Mesenchymal stem cell (in vitro differentiated cells and primary cell): ENCODE measurements around the gene FGFR1OP2.
A peak's percentile ranks its signal among the peaks of the same experiment; 100 is the strongest.

Source experiments
- DNase-seq: peaks from one replicate; pipeline ENCODE4 v3.0.0-alpha.2; 2013
- H2AFZ ChIP-seq: one replicate; pipeline ENCODE4 v1.6.1; 2013; ENCODE audit warnings: low read depth, mild to moderate bottlenecking, control low read depth, inconsistent platforms, low read length, moderate library complexity
- H2AK5ac ChIP-seq: 2 replicates; pipeline ENCODE4 v1.6.1; 2013; ENCODE audit warnings: low read length, moderate library complexity, mild to moderate bottlenecking, inconsistent platforms; ENCODE audit not compliant: severe bottlenecking
- H2BK120ac ChIP-seq: one replicate; pipeline ENCODE4 v1.6.1; 2013; ENCODE audit warnings: low read depth, mild to moderate bottlenecking, inconsistent platforms, low read length, moderate library complexity
- H2BK12ac ChIP-seq, 2 experiments: one replicate each; pipeline ENCODE4 v1.6.1; 2013; ENCODE audit warnings: inconsistent platforms in 2 of 2, low read length in 2 of 2, mild to moderate bottlenecking in 2 of 2, moderate library complexity in 2 of 2, control low read depth in 1 of 2
- H2BK15ac ChIP-seq: one replicate; pipeline ENCODE4 v1.6.1; 2013; ENCODE audit warnings: mild to moderate bottlenecking, low read depth, inconsistent platforms; ENCODE audit not compliant: poor library complexity, severe bottlenecking
- H2BK5ac ChIP-seq: 2 replicates; pipeline ENCODE4 v1.6.1; 2013; ENCODE audit warnings: low read depth, mild to moderate bottlenecking, low read length, control low read depth, inconsistent platforms; ENCODE audit not compliant: poor library complexity, severe bottlenecking
- H3K14ac ChIP-seq, 2 experiments: one replicate each; pipeline ENCODE4 v1.6.1; 2013; ENCODE audit warnings: inconsistent platforms in 2 of 2, low read length in 2 of 2, control low read depth in 1 of 2, mild to moderate bottlenecking in 1 of 2, moderate library complexity in 1 of 2
- H3K18ac ChIP-seq, 2 experiments: one replicate each; pipeline ENCODE4 v1.6.1; 2013; ENCODE audit warnings: inconsistent platforms in 2 of 2, low read length in 2 of 2, control low read depth in 1 of 2, low read depth in 1 of 2, mild to moderate bottlenecking in 1 of 2
- H3K23ac ChIP-seq, 2 experiments: one replicate each; pipeline ENCODE4 v1.6.1; 2013; ENCODE audit warnings: inconsistent platforms in 2 of 2, low read length in 2 of 2, mild to moderate bottlenecking in 2 of 2, moderate library complexity in 2 of 2, control low read depth in 1 of 2
- H3K27ac ChIP-seq: 2 replicates; pipeline ENCODE4 v1.5.1; 2013; ENCODE audit warnings: mild to moderate bottlenecking, moderate library complexity, low read length, control low read depth, inconsistent platforms; ENCODE audit not compliant: poor library complexity, severe bottlenecking
- H3K27me3 ChIP-seq, 2 experiments: 2 replicates each; pipeline versions ENCODE4 v1.6.1 to v1.7.0; 2013; ENCODE audit warnings: low read length in 2 of 2, mild to moderate bottlenecking in 2 of 2, moderate library complexity in 2 of 2, control low read depth in 1 of 2, inconsistent platforms in 1 of 2; ENCODE audit not compliant: control insufficient read depth in 1 of 2, insufficient read depth in 1 of 2
- H3K36me3 ChIP-seq, 2 experiments: 2 replicates each; pipeline versions ENCODE4 v1.6.1 to v1.7.0; 2013; ENCODE audit warnings: low read length in 2 of 2, control low read depth in 1 of 2, inconsistent platforms in 1 of 2, low read depth in 1 of 2, mild to moderate bottlenecking in 1 of 2; ENCODE audit not compliant: insufficient read depth in 2 of 2, control insufficient read depth in 1 of 2
- H3K4ac ChIP-seq, 2 experiments: one replicate each; pipeline ENCODE4 v1.6.1; 2013; ENCODE audit warnings: inconsistent platforms in 2 of 2, low read length in 2 of 2, mild to moderate bottlenecking in 2 of 2, moderate library complexity in 2 of 2, control low read depth in 1 of 2, low read depth in 1 of 2
- H3K4me1 ChIP-seq: 2 replicates; pipeline ENCODE4 v1.6.1; 2013; ENCODE audit warnings: low read depth, low read length, control low read depth; ENCODE audit not compliant: control insufficient read depth, insufficient read depth
- H3K4me2 ChIP-seq: 2 replicates; pipeline ENCODE4 v1.6.1; 2013; ENCODE audit warnings: low read length, mild to moderate bottlenecking, inconsistent platforms; ENCODE audit not compliant: poor library complexity, severe bottlenecking
- H3K4me3 ChIP-seq, 2 experiments: 2 replicates each; pipeline versions ENCODE4 v1.5.1 to v1.7.0; 2013; ENCODE audit warnings: low read length in 2 of 2, mild to moderate bottlenecking in 2 of 2, control low read depth in 1 of 2, low read depth in 1 of 2; ENCODE audit not compliant: insufficient read depth in 1 of 2
- H3K79me1 ChIP-seq: replicated peaks from 2 replicates; pipeline ENCODE4 v1.6.1; 2013; ENCODE audit warnings: mild to moderate bottlenecking, control low read depth, low read length, inconsistent platforms; ENCODE audit not compliant: poor library complexity, severe bottlenecking
- H3K9ac ChIP-seq: 2 replicates; pipeline ENCODE4 v1.7.0; 2013; ENCODE audit warnings: mild to moderate bottlenecking, low read length, moderate library complexity
- H3K9me3 ChIP-seq: 2 replicates; pipeline ENCODE4 v1.7.0; 2013; ENCODE audit warnings: mild to moderate bottlenecking, low read length; ENCODE audit not compliant: control insufficient read depth
- H4K8ac ChIP-seq: one replicate; pipeline ENCODE4 v1.6.1; 2013; ENCODE audit warnings: inconsistent platforms, mild to moderate bottlenecking, low read length, moderate library complexity
- H4K91ac ChIP-seq: one replicate; pipeline ENCODE4 v1.6.1; 2013; ENCODE audit warnings: mild to moderate bottlenecking, low read length, inconsistent platforms
- WGBS: methylation state at CpG from one replicate; pipeline ENCODE4 v1.1.7; 2013; ENCODE audit warnings: mixed read lengths; 5-methylcytosine and 5-hydroxymethylcytosine counted together

FGFR1OP2 gene

DNA sequence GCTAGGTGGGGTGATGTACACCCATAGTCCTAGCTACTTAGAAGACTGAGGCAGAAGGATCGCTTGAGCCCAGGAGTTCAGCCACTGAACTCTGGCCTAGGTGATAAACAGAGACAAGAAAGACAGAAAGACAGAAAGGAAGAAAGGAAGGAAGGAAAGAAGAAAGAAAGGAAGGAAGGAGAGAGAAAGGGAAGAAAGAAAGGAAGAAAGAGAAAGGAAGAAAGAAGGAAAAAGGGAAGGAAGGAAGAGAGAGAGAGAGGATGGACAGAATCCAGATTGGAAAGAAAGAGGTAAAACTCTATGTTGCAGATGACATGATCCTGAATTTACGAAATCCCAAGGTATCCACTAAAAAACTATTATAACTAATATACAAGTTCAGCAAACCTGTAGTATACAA, 8.7 kb upstream of the FGFR1OP2 start:
- Histone ChIP-seq H2BK5ac (peak overlapping the region; percentile 19), H3K4ac (no peak overlapping the region), H3K23ac (no peak overlapping the region), H3K79me1 (peaks cover 25% of the 10 kb centered on the region), H2AFZ (no peak overlapping the region), H3K4me1 (peaks cover 1% of the 10 kb centered on the region), H3K9me3 (no peaks in the 10 kb centered on the region), H4K91ac (no peak overlapping the region), H2BK12ac (no peak overlapping the region), H2AK5ac (no peak overlapping the region), H2BK120ac (no peak overlapping the region), H3K9ac (no peak overlapping the region), H3K27ac (no peak overlapping the region), H4K8ac (no peak overlapping the region), H3K4me2 (no peak overlapping the region), H3K18ac (no peak overlapping the region), H3K36me3 (peaks cover 8 to 69% of the 10 kb centered on the region in 2 experiments), H3K4me3 (no peak overlapping the region), H3K27me3 (no peaks in the 10 kb centered on the region), H2BK15ac (no peak overlapping the region), H3K14ac (no peak overlapping the region)
- WGBS: 97% methylated on average over 1 of the region's 2 CpGs
- DNase-seq: no peak

DNA sequence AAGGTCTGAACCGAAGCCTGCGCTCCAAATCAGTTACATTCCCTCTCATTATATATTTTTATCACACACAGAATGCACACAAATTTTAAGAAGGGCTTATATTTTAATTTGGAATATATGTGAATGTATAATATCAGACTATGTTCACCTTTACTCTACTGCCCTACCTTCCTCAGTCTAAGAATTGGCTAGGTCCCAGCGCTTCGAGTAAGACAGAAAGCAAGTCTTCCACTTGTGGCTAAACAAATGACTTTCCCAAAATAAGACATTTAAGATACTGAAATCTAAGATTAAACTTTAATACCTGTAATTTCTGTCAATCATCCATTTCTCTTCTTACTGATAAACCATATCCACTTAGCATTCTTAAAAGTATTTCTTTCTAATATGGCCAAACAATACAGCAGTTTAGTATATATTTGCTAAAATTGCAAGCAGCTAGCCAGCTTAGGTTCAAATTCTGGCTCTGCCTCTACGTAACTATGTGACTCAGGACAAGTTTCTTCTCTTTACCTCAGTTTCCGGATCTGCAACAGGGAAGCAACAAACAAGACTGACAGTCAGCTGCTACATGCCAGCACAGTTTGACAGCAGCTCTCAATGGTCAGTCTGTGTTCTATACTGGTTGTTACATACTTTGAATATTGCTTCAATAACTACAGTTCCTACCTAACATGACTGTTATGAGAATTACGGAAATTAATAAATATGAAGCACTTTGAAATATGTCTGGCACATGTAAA, 2.5 kb upstream of the FGFR1OP2 start:
- H2BK120ac ChIP-seq: no peak overlapping the region

DNA sequence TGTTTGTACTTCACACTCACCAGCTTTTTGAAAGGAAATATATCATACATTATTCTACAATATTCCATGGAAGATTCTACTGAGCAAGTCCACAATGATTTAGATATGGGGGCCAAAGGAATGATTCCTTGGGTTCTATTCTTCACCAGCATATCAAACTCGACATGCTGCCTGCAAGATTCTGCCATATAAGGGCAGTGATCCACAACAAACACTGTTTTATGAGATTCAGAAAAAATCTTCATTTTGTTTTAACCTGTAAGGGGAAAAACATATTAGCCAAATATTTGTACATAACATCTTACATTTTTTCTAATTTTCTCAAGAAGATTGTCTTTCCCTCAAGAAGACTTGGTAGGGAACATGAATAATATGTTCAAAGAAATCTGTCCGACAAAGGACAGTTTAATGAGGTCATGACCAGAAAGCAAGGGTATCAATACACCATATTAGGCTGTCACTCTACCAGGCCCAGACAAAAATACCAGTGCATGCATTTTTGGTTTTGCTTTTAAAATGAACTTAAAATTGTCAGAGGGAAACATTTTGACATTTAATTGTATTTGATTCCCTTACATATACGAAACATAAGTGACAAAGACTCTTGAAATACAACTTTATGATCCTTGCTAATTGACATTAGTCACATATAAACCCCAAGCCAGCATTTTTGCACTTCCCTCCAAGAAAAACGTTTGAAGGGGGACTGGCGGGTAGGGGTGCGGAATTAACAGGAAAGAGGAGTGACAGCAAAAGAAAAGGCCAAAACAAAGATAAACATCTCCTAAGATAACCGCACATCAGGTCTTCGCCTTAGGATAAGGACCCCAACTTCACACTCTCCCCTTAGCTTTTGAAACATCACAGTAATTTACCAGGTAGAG, 1.5 kb upstream of the FGFR1OP2 start:
- Histone ChIP-seq H2AFZ (no peak overlapping the region), H3K79me1 (peaks cover 15% of the 10 kb centered on the region), H3K9ac (peak overlapping the region; percentile 98), H4K8ac (no peak overlapping the region), H3K14ac (no peak overlapping the region), H3K4me3 (peak overlapping the region in 1 of 2 experiments; percentile 93), H2BK12ac (no peak overlapping the region), H3K9me3 (no peaks in the 10 kb centered on the region), H3K27ac (no peak overlapping the region), H3K27me3 (no peaks in the 10 kb centered on the region), H2BK15ac (no peak overlapping the region), H4K91ac (no peak overlapping the region), H2BK5ac (no peak overlapping the region), H3K23ac (no peak overlapping the region), H3K18ac (no peak overlapping the region), H2BK120ac (no peak overlapping the region), H3K4ac (no peak overlapping the region), H3K4me1 (no peaks in the 10 kb centered on the region), H2AK5ac (no peak overlapping the region), H3K4me2 (peak overlapping the region; percentile 93), H3K36me3 (peaks cover 0 to 11% of the 10 kb centered on the region in 2 experiments)
- 23% methylated on average over 5 of the region's 8 CpGs for WGBS
- DNase-seq: peak; percentile 13

More for the DNA sequence above, 2.5 kb upstream of the FGFR1OP2 start:
- Histone ChIP-seq H3K4me1 (no peaks in the 10 kb centered on the region), H3K14ac (no peak overlapping the region), H2BK15ac (no peak overlapping the region), H4K91ac (no peak overlapping the region), H3K23ac (no peak overlapping the region), H2BK12ac (no peak overlapping the region), H3K27me3 (no peaks in the 10 kb centered on the region), H3K18ac (no peak overlapping the region), H4K8ac (no peak overlapping the region), H2AK5ac (no peak overlapping the region), H3K9me3 (no peaks in the 10 kb centered on the region), H2BK5ac (no peak overlapping the region), H3K9ac (peak overlapping the region; percentile 98), H3K79me1 (peaks cover 17% of the 10 kb centered on the region), H3K36me3 (peaks cover 0 to 14% of the 10 kb centered on the region in 2 experiments), H3K4me2 (no peak overlapping the region), H3K4me3 (peak overlapping the region in 1 of 2 experiments; percentile 93), H3K4ac (no peak overlapping the region), H2AFZ (no peak overlapping the region), H3K27ac (no peak overlapping the region)
- DNase-seq: no peak
- WGBS: 87% methylated on average over 4 of the region's 7 CpGs

DNA sequence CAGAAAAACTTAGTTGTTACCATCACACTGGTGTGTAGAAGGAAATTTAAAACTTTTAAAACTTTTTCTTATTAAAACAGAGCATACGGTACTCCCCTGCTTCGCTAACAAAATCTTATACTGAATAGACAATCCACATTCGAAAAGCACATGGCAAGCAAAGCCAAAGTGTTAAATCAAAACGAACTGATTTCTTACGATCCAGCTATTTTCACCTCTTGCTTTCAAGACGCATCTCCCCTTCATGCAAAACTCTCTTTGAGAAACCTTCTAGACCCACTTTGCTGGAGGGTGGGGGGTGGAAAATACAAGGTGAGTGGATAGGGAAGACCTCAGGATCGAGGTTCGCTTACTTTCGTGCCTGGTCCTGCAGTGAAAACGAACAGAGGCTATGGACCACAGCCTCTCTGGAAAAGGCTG, 817 bp upstream of the FGFR1OP2 start:
- peak overlapping the region in 1 of 2 experiments; percentile 71 for H3K23ac ChIP-seq
- H3K9ac ChIP-seq: peak overlapping the region; percentile 98
- H2BK120ac ChIP-seq: no peak overlapping the region
- peak overlapping the region; percentile 93 to 98 for H3K4me3 ChIP-seq
- DNase-seq: no peak
- peak overlapping the region; percentile 84 for H2AFZ ChIP-seq
- peak overlapping the region in 1 of 2 experiments; percentile 90 for H3K4ac ChIP-seq
- WGBS: 0% methylated on average over 8 of the region's 10 CpGs
- H3K27ac ChIP-seq: peak overlapping the region; percentile 89
- H3K18ac ChIP-seq: peak overlapping the region; percentile 2 to 90
- peaks cover 12% of the 10 kb centered on the region for H3K79me1 ChIP-seq
- no peak overlapping the region for H2BK15ac ChIP-seq
- no peaks in the 10 kb centered on the region for H3K27me3 ChIP-seq
- no peak overlapping the region for H4K8ac ChIP-seq
- no peak overlapping the region for H4K91ac ChIP-seq
- H2BK12ac ChIP-seq: peak overlapping the region in 1 of 2 experiments; percentile 15
- peak overlapping the region in 1 of 2 experiments; percentile 93 for H3K14ac ChIP-seq
- H3K4me1 ChIP-seq: no peaks in the 10 kb centered on the region
- no peak overlapping the region for H2AK5ac ChIP-seq
- no peak overlapping the region for H2BK5ac ChIP-seq
- peak overlapping the region; percentile 93 for H3K4me2 ChIP-seq
- H3K36me3 ChIP-seq: peaks cover 0 to 4% of the 10 kb centered on the region in 2 experiments
- H3K9me3 ChIP-seq: no peaks in the 10 kb centered on the region
